BJ (cell line): ENCODE results near the gene GRPR. TPM values are rescaled to one million over a fixed set of nuclear protein-coding genes. Genes with fewer than 3 reads are reported as not detected.

Experiments used
- CTCF ChIA-PET: fragments of 350-600 bp; formaldehyde crosslinking; extraction: SDS; loops from one replicate; lab custom pipeline; 2021; ENCODE audit warnings: antibody characterized with exemption, inconsistent platforms; lab: Yijun Ruan, JAX
- POLR2A ChIA-PET: fragments of 300-600 bp; sonication (Branson Sonifier 250); formaldehyde crosslinking; extraction: SDS; loops from one replicate; lab custom pipeline; 2021; ENCODE audit warnings: antibody characterized with exemption; lab: Charles Lee
- DNase-seq: peaks from one replicate; pipeline ENCODE4 v3.0.0-alpha.2; 2011; ENCODE audit warnings: low read depth
- H3K27me3 ChIP-seq: 2 replicates; pipeline ENCODE4 v1.6.0; 2011; ENCODE audit warnings: low read length; ENCODE audit not compliant: control insufficient read depth, insufficient read depth
- H3K36me3 ChIP-seq: 2 replicates; pipeline ENCODE4 v1.5.1; 2011; ENCODE audit warnings: low read length; ENCODE audit not compliant: control insufficient read depth, insufficient read depth
- H3K4me3 ChIP-seq: 2 replicates; pipeline ENCODE4 v1.5.1; 2011; ENCODE audit warnings: low read depth, mild to moderate bottlenecking, control low read depth, low read length
- CTCF ChIP-seq: IDR thresholded peaks from 2 replicates; pipeline ENCODE4 v1.5.1; 2011; ENCODE audit warnings: low read depth, mild to moderate bottlenecking, control low read depth, inconsistent platforms, low read length, moderate library complexity; ENCODE audit not compliant: insufficient read depth
- polyA plus RNA-seq: library from polyadenylated mRNA; depleted of rRNA; stranded (reverse); fragments of >200 nt; gene quantifications from 2 replicates; pipeline ENCODE4 v1.2.3, GENCODE V29; 2011

GRPR gene
- polyA plus RNA-seq, 1 experiment = 0.34 TPM

- no peak for DNase-seq
- POLR2A ChIA-PET = no interaction called here
- no peaks in the 10 kb centered on the region for H3K36me3 ChIP-seq
- H3K27me3 ChIP-seq = no peaks in the 10 kb centered on the region
- CTCF ChIA-PET = no interaction called here
- no peak overlapping the region for H3K4me3 ChIP-seq
- TF ChIP-seq CTCF = no peak
Observed at GRCh38 chrX:16162391-16162790, 39.0 kb downstream of the GRPR start.

DNA sequence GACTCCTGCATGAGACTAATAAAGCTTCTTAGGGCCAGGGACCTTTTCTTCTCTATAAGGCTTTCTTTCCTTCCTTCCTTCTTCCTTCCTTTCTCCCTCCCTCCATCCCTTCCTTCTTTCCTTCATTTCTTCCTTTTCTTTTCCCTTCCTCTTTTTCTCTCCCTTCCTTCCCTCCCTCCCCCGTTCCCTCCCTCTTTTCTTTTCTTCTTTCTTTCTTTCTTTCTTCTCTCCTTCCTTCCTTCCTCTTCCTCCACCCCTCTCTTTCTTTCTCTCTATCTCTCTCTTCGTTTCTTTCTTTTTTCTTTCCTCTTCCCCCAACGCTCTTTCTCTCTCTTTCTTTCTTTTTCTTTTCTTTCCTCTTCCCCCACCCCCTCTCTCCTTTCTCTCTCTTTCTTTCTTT is 41.4 kb downstream of the GRPR start:
- Histone ChIP-seq H3K27me3 (no peaks in the 10 kb centered on the region), H3K4me3 (no peak overlapping the region), H3K36me3 (no peaks in the 10 kb centered on the region)
- POLR2A ChIA-PET = no interaction called here
- TF ChIP-seq CTCF = no peak
- DNase-seq = no peak
- CTCF ChIA-PET = no interaction called here

DNA sequence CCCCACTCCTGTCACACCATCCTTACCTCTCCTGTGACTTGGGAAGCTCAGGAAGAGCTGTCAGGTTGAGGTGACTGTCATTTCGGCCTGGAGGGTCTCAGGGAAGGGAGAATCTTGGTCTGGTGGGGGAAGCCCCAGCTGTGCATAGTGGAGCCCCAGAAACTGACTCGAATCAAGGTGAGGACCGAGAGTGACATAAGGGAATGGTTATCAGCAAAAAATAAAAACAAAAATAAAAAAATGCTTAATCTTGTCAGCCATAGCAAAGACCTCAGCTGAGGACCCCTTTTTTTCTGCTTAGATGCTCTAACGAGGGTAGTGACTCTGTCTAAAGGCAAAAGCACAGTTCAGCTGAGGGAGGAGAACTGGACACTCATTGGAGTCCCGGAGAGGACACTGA is 43.8 kb downstream of the GRPR start, which contains the start of gene MAGEB17:
TSS of gene MAGEB17 (plus strand) at position 301 of the 400 bp plus-strand sequence. CDS start 2,902 bp downstream, outside the sequence.
- Histone ChIP-seq H3K36me3 (no peaks in the 10 kb centered on the region), H3K27me3 (no peaks in the 10 kb centered on the region), H3K4me3 (no peak within 1 kb of the TSS)
- CTCF ChIA-PET = no interaction called here
- POLR2A ChIA-PET = no interaction called here
- TF ChIP-seq CTCF = no peak
- no peak for DNase-seq

DNA sequence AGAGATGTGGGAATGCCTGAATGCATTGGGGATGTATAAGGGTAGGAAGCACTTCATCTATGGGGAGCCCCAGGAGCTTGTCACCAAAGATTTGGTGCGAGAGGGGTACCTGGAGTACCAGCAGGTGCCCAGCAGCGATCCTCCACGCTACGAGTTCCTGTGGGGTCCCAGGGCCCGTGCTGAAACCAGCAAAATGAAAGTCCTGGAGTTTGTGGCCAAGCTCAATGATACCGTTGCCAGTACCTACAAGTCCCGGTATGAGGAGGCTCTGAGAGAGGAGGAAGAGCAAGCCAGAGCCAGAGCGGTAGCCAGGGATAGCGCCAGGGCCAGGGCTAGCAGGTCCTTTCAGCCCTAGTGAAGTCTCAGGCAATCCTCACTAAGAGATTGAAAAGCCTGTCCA is 47.7 kb downstream of the GRPR start:
- DNase-seq = no peak
- no peak for TF ChIP-seq CTCF
- POLR2A ChIA-PET = no interaction called here
- Histone ChIP-seq H3K27me3 (no peaks in the 10 kb centered on the region), H3K36me3 (no peaks in the 10 kb centered on the region), H3K4me3 (no peak overlapping the region)
- CTCF ChIA-PET = no interaction called here

GRCh38 chrX:16171944-16172343 is 48.6 kb downstream of the GRPR start:
- POLR2A ChIA-PET = no interaction called here

More at GRCh38 chrX:16171944-16172343, 48.6 kb downstream of the GRPR start:
- no peaks in the 10 kb centered on the region for H3K27me3 ChIP-seq
- TF ChIP-seq CTCF = no peak
- no peaks in the 10 kb centered on the region for H3K36me3 ChIP-seq
- CTCF ChIA-PET = no interaction called here
- DNase-seq = no peak
- H3K4me3 ChIP-seq = no peak overlapping the region
